NT2/D1 (cell line): Measurements from ENCODE around the gene PAX2.

Experiments used
- SUZ12 ChIP-seq: IDR thresholded peaks from 2 replicates; pipeline ENCODE4 v1.6.1; 2011; ENCODE audit not compliant: insufficient read length, insufficient read depth; ENCODE audit errors: extremely low read depth
- ZNF274 ChIP-seq: IDR thresholded peaks from 2 replicates; pipeline ENCODE4 v1.6.1; 2011; ENCODE audit warnings: mild to moderate bottlenecking, low read depth, low read length

- TF ChIP-seq SUZ12 (no peak), ZNF274 (no peak)
These were observed 31.4 kb upstream of the PAX2 start for GRCh38 chr10:100713859-100714565.
